ENCODE measurements around the gene TEX26.

Gene TEX26

GRCh38 chr13:30983431-30983830 is 51.0 kb downstream of the TEX26 start:
- Histone ChIP-seq H3K27ac (ENCODE audit: low read length) (no peak overlapping the region), H3F3A (ENCODE audit: insufficient read depth, low read length) (no peaks in the 10 kb centered on the region), H4K20me1 (ENCODE audit: insufficient read depth, low read length) (no peaks in the 10 kb centered on the region), H3K4me2 (ENCODE audit: low read depth, low read length) (no peak overlapping the region), H2AFZ (ENCODE audit: low read length) (no peak overlapping the region), H3K9ac (ENCODE audit: low read length) (no peak overlapping the region), H3K36me3 (replicated peaks; ENCODE audit: insufficient read depth, low read length) (no peaks in the 10 kb centered on the region), H3K4me1 (ENCODE audit: low read length) (no peaks in the 10 kb centered on the region), H3K9me3 (replicated peaks; ENCODE audit: insufficient read depth, low read length) (no peaks in the 10 kb centered on the region), H3K79me2 (ENCODE audit: low read length) (no peaks in the 10 kb centered on the region), H3K27me3 (replicated peaks; ENCODE audit: insufficient read depth, low read length) (no peaks in the 10 kb centered on the region), H3K4me3 (ENCODE audit: low read length) (no peak overlapping the region), H3K9me2 (replicated peaks; ENCODE audit: insufficient read depth, low read length) (no peaks in the 10 kb centered on the region)
- TF ChIP-seq EZH2 (optimal IDR thresholded peaks at IDR 0.05; ENCODE audit: low read depth, low read length) (no peak), EZH2phosphoT487 (IDR thresholded peaks at IDR 0.05; ENCODE audit: low read length) (no peak), CTCF (IDR thresholded peaks at IDR 0.05; ENCODE audit: low read length) (no peak)
- DNase-seq: no peak

- no peaks in the 10 kb centered on the region for H3K9me2 ChIP-seq (replicated peaks; ENCODE audit: insufficient read depth, low read length)
- H3K9ac ChIP-seq (ENCODE audit: low read length): no peak overlapping the region
- no peak for DNase-seq
- H3K4me1 ChIP-seq (ENCODE audit: low read length): no peaks in the 10 kb centered on the region
- H2AFZ ChIP-seq (ENCODE audit: low read length): no peak overlapping the region
- no peak for TF ChIP-seq CTCF (IDR thresholded peaks at IDR 0.05; ENCODE audit: low read length)
- TF ChIP-seq EZH2phosphoT487 (IDR thresholded peaks at IDR 0.05; ENCODE audit: low read length): no peak
- TF ChIP-seq EZH2 (optimal IDR thresholded peaks at IDR 0.05; ENCODE audit: low read depth, low read length): no peak
- H3K27me3 ChIP-seq (replicated peaks; ENCODE audit: insufficient read depth, low read length): no peaks in the 10 kb centered on the region
- no peak overlapping the region for H3K4me2 ChIP-seq (ENCODE audit: low read depth, low read length)
- H3F3A ChIP-seq (ENCODE audit: insufficient read depth, low read length): no peaks in the 10 kb centered on the region
- H3K4me3 ChIP-seq (ENCODE audit: low read length): no peak overlapping the region
- no peak overlapping the region for H3K27ac ChIP-seq (ENCODE audit: low read length)
- no peaks in the 10 kb centered on the region for H3K79me2 ChIP-seq (ENCODE audit: low read length)
- no peaks in the 10 kb centered on the region for H3K36me3 ChIP-seq (replicated peaks; ENCODE audit: insufficient read depth, low read length)
- no peaks in the 10 kb centered on the region for H4K20me1 ChIP-seq (ENCODE audit: insufficient read depth, low read length)
- no peaks in the 10 kb centered on the region for H3K9me3 ChIP-seq (replicated peaks; ENCODE audit: insufficient read depth, low read length)
Measured at GRCh38 chr13:30984620-30985019, 52.2 kb downstream of the TEX26 start.

GRCh38 chr13:30985637-30986205 is 53.3 kb downstream of the TEX26 start:
- Histone ChIP-seq H3K4me2 (ENCODE audit: low read depth, low read length) (no peak overlapping the region), H3K9me3 (replicated peaks; ENCODE audit: insufficient read depth, low read length) (no peaks in the 10 kb centered on the region), H3K9ac (ENCODE audit: low read length) (no peak overlapping the region), H3K4me1 (ENCODE audit: low read length) (no peaks in the 10 kb centered on the region), H3F3A (ENCODE audit: insufficient read depth, low read length) (no peaks in the 10 kb centered on the region), H3K9me2 (replicated peaks; ENCODE audit: insufficient read depth, low read length) (no peaks in the 10 kb centered on the region), H3K36me3 (replicated peaks; ENCODE audit: insufficient read depth, low read length) (no peaks in the 10 kb centered on the region), H3K4me3 (ENCODE audit: low read length) (no peak overlapping the region), H3K79me2 (ENCODE audit: low read length) (no peaks in the 10 kb centered on the region), H4K20me1 (ENCODE audit: insufficient read depth, low read length) (no peaks in the 10 kb centered on the region), H3K27me3 (replicated peaks; ENCODE audit: insufficient read depth, low read length) (no peaks in the 10 kb centered on the region), H3K27ac (ENCODE audit: low read length) (no peak overlapping the region), H2AFZ (ENCODE audit: low read length) (no peak overlapping the region)
- TF ChIP-seq EZH2phosphoT487 (IDR thresholded peaks at IDR 0.05; ENCODE audit: low read length): no peak
- no peak for TF ChIP-seq EZH2 (optimal IDR thresholded peaks at IDR 0.05; ENCODE audit: low read depth, low read length)
- TF ChIP-seq CTCF (IDR thresholded peaks at IDR 0.05; ENCODE audit: low read length): no peak
- no peak for DNase-seq

Measured in MM.1S (cell line).